Vagina (tissue), 2 donors: ENCODE results near the gene LPO.

Source experiments
- POLR2A ChIP-seq, 2 donors: fragments of 450-650 bp; IDR thresholded peaks; one replicate each; pipeline ENCODE4 v1.6.1; 2017; ENCODE audit warnings: antibody characterized with exemption in 2 of 2, mild to moderate bottlenecking in 2 of 2, moderate library complexity in 2 of 2
- POLR2AphosphoS5 ChIP-seq, 2 donors: sonication (generic); formaldehyde crosslinking; IDR thresholded peaks; one replicate each; pipeline ENCODE4 v1.9.0; 2017; ENCODE audit warnings: antibody characterized with exemption in 2 of 2, mild to moderate bottlenecking in 2 of 2, low read depth in 1 of 2; ENCODE audit not compliant: insufficient read depth in 1 of 2
- TF ChIP-seq, protein P1 (sequence below), 3 experiments: fragments of 450-650 bp in 2 of 3; fragments of 200-600 bp in 1 of 3; sonication (generic) in 1 of 3; IDR thresholded peaks; one replicate each; pipeline ENCODE4 v1.5.1; 2017 to 2019; ENCODE audit warnings: antibody characterized with exemption in 3 of 3, mild to moderate bottlenecking in 2 of 3, moderate library complexity in 2 of 3

GRCh38 chr17:58285422-58285810, 47.0 kb downstream of the LPO start:
- TF ChIP-seq, protein P1, sequence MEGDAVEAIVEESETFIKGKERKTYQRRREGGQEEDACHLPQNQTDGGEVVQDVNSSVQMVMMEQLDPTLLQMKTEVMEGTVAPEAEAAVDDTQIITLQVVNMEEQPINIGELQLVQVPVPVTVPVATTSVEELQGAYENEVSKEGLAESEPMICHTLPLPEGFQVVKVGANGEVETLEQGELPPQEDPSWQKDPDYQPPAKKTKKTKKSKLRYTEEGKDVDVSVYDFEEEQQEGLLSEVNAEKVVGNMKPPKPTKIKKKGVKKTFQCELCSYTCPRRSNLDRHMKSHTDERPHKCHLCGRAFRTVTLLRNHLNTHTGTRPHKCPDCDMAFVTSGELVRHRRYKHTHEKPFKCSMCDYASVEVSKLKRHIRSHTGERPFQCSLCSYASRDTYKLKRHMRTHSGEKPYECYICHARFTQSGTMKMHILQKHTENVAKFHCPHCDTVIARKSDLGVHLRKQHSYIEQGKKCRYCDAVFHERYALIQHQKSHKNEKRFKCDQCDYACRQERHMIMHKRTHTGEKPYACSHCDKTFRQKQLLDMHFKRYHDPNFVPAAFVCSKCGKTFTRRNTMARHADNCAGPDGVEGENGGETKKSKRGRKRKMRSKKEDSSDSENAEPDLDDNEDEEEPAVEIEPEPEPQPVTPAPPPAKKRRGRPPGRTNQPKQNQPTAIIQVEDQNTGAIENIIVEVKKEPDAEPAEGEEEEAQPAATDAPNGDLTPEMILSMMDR (IDR thresholded peaks at IDR 0.05), result no peak
- no peak for TF ChIP-seq POLR2A (IDR thresholded peaks at IDR 0.05)
- TF ChIP-seq POLR2AphosphoS5 (IDR thresholded peaks at IDR 0.05; ENCODE audit: insufficient read depth in 1 of 2, low read depth in 1 of 2), result no peak
